NB4 (cell line): ENCODE measurements around the gene PAPSS1.

Experiments
- DNase-seq: peaks from one replicate; pipeline ENCODE4 v3.0.0; 2010; ENCODE audit warnings: low read depth
- H3K4me3 ChIP-seq: one replicate; pipeline ENCODE4 v1.5.1; 2011; ENCODE audit warnings: mild to moderate bottlenecking, low read depth, low read length, moderate library complexity
- MYC ChIP-seq: IDR thresholded peaks from 2 replicates; pipeline ENCODE4 v1.6.1; 2011; ENCODE audit warnings: low read depth, low read length
- POLR2A ChIP-seq: IDR thresholded peaks from 2 replicates; pipeline ENCODE4 v1.6.1; 2011; ENCODE audit warnings: mild to moderate bottlenecking; ENCODE audit not compliant: insufficient read length; ENCODE audit errors: extremely low read depth
- TF ChIP-seq, protein P1 (sequence below): IDR thresholded peaks from 2 replicates; pipeline ENCODE4 v1.6.1; 2011; ENCODE audit warnings: low read depth, low read length
- TF ChIP-seq, protein P2 (sequence below): IDR thresholded peaks from one replicate; pipeline ENCODE4 v1.5.1; 2012; ENCODE audit warnings: low read depth, low read length

Gene PAPSS1

DNA sequence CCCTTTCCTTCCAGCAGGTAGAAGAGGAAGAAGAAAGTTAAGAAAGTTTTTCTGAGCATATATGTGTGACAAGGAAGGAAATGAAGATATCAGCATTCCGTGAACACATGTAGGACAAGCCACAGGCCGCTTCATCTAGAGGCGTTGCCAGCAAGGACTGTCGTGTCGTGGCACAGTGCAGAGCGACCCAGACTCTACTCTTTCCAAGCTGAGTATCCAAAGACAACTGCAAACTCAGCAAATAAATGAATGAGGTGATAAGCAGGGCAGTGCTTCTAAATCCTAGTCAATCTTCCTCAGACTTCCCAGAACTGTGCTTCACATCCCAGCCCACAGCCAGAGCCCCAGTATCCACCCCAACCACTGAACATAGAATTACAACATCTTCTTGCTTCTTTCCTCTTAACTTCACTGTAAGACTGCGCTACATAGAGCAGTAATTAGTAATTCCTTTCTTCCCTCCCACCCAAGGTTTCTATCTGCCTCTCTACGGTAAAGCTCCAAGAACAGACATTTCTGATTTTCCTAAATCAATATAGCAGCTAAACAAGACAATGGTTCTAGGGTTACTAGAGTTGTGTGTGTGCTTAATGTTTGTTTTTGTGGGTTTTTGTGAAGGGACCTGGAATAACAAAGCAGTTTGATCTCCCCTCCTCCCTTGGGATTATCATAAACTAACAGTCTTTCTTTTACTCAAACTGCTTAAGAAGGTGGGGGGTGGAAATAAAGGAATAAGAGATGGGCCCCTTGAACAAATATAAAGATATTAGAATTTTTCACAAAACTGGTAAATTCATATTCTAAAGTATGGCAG, 71.6 kb downstream of the PAPSS1 start:
- no peak for DNase-seq
- TF ChIP-seq, protein P1, sequence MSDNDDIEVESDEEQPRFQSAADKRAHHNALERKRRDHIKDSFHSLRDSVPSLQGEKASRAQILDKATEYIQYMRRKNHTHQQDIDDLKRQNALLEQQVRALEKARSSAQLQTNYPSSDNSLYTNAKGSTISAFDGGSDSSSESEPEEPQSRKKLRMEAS, result no peak
- TF ChIP-seq POLR2A (no peak), MYC (no peak)
- TF ChIP-seq, protein P2, sequence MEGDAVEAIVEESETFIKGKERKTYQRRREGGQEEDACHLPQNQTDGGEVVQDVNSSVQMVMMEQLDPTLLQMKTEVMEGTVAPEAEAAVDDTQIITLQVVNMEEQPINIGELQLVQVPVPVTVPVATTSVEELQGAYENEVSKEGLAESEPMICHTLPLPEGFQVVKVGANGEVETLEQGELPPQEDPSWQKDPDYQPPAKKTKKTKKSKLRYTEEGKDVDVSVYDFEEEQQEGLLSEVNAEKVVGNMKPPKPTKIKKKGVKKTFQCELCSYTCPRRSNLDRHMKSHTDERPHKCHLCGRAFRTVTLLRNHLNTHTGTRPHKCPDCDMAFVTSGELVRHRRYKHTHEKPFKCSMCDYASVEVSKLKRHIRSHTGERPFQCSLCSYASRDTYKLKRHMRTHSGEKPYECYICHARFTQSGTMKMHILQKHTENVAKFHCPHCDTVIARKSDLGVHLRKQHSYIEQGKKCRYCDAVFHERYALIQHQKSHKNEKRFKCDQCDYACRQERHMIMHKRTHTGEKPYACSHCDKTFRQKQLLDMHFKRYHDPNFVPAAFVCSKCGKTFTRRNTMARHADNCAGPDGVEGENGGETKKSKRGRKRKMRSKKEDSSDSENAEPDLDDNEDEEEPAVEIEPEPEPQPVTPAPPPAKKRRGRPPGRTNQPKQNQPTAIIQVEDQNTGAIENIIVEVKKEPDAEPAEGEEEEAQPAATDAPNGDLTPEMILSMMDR, result no peak
- H3K4me3 ChIP-seq, result no peak overlapping the region

DNA sequence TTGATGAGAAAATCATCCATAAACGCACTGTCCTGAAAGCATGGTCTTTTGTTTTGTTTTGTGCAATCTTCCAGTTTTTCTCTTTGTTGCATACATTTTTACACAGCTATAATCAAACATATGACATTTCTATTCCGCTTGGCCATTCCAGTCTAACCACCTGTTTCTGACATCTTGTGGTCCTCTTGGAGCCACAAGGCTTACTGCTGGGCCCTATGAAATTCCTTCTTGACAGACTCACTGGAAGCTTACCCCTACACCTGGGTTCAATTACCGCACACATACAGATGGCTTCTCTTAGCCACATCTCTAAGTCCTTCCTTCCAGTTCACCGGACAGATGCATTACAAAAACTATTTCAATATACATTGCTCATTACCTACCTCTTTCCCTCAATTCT, 72.4 kb downstream of the PAPSS1 start:
- no peak overlapping the region for H3K4me3 ChIP-seq
- TF ChIP-seq, protein P1, result no peak
- TF ChIP-seq, protein P2, result no peak
- TF ChIP-seq MYC (no peak), POLR2A (no peak)
- DNase-seq, result no peak

DNA sequence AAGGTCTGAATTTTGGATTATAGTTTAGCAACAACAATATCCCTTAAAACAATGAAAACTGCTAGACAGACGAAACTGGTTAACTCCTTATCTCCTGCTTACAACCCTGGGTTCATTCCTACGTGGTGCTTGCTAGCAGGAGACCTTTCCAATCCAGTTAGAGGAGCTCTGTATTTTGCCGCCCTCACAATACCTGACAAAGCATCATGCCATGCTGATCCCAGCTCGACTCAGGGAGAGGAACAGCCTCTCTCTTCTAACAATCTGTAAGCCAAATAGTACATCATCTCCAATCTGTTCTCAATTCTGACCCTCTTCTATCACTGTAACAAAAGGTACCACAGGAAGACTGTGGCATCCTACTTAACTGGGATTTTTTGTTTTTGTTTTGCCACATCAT, 74.4 kb downstream of the PAPSS1 start:
- TF ChIP-seq POLR2A (no peak), MYC (no peak)
- TF ChIP-seq, protein P2, result no peak
- TF ChIP-seq, protein P1, result no peak
- DNase-seq, result no peak

DNA sequence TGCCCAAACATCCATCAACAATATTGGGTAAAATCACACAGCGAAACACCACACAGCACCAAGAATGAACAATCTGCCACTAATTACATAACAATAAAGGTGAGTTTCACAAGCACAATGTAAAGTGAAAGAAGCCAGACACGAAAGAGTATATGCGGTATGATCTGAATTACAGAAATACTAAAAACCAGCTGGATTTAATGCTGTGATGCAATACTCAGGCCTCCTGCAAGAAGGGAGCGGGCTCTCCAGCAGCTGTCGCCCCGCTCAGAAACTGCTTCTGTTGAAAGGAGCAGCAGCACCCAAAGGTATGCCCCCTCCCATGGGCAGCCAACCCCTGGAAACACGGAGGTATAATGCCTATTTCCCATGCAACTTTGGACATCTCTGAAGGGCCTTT, 77.0 kb downstream of the PAPSS1 start:
- TF ChIP-seq MYC (no peak), POLR2A (no peak)
- TF ChIP-seq, protein P2, result no peak
- TF ChIP-seq, protein P1, result no peak
- DNase-seq, result no peak

More for the DNA sequence above, 74.4 kb downstream of the PAPSS1 start:
- no peak overlapping the region for H3K4me3 ChIP-seq

DNA sequence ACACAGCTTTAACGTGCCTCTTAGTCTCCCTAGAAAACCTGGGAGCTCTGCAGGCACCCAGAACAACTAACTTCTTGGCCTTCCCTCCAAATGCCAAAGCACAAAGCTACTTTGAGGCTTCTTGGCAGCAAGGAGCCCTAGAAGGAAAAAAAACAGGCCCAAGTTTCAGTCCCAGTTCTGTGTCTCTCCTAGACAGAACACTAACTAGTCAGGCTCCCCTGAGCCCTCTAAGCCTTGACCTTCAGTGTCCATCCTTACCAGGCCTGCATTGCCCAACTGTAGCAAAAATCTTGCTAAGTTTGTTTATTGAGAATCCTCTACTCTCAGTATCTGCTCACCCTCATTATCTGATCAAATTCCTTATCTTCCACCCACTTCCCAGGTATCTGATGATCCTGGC, 79.2 kb downstream of the PAPSS1 start:
- no peak for DNase-seq
- no peak for TF ChIP-seq MYC
- TF ChIP-seq, protein P1, result no peak
- TF ChIP-seq, protein P2, result no peak
- TF ChIP-seq POLR2A, result no peak
- H3K4me3 ChIP-seq, result no peak overlapping the region

More for the DNA sequence above, 77.0 kb downstream of the PAPSS1 start:
- no peak overlapping the region for H3K4me3 ChIP-seq
